ENCODE measurements around the gene TUBA4B.
"Not testable (repeated sequence)": the region's sequence is repeated elsewhere in the genome, so short reads cannot be mapped to it uniquely, and the experiment has no call there.

The TUBA4B gene

GRCh38 chr2:219291910-219292490 lies 39.0 kb downstream of the TUBA4B start:
- DNase-seq = no peak

GRCh38 chr2:219292616-219293015 lies 39.6 kb downstream of the TUBA4B start:
- DNase-seq = no peak

- DNase-seq = no peak
Measured at GRCh38 chr2:219293736-219294231, 40.7 kb downstream of the TUBA4B start.

GRCh38 chr2:219294356-219295351 lies 41.6 kb downstream of the TUBA4B start:
- peak; percentile 89 to 92 for DNase-seq

GRCh38 chr2:219296142-219296541 lies 43.1 kb downstream of the TUBA4B start:
- no peak for DNase-seq

- no peak for DNase-seq
Measured at GRCh38 chr2:219296631-219297391, 43.8 kb downstream of the TUBA4B start.

GRCh38 chr2:219297766-219298456 lies 44.9 kb downstream of the TUBA4B start:
- no peak for DNase-seq

- peak; percentile 94 for DNase-seq
Measured at GRCh38 chr2:219298759-219299371, 45.8 kb downstream of the TUBA4B start.

- DNase-seq = no peak
Measured at GRCh38 chr2:219299372-219299760, 46.3 kb downstream of the TUBA4B start.

- DNase-seq = no peak
Measured at GRCh38 chr2:219300022-219300421, 47.0 kb downstream of the TUBA4B start.

- DNase-seq = no peak
Measured at GRCh38 chr2:219302412-219302968, 49.4 kb downstream of the TUBA4B start.

- no peak for DNase-seq
Measured at GRCh38 chr2:219304223-219304622, 51.2 kb downstream of the TUBA4B start.

- DNase-seq = no peak
Measured at GRCh38 chr2:219306047-219306446, 53.0 kb downstream of the TUBA4B start.

- DNase-seq = peak; percentile 70 to 75
Measured at GRCh38 chr2:219308142-219309101, 55.4 kb downstream of the TUBA4B start.

- DNase-seq = no peak
Measured at GRCh38 chr2:219309278-219309677, 56.2 kb downstream of the TUBA4B start, which contains the start of gene PTPRN. PTPRN (minus strand) TSS chr2:219309401; CDS start chr2:219309332, 69 bp downstream.

GRCh38 chr2:219312683-219313263 lies 59.7 kb downstream of the TUBA4B start:
- not testable (repeated sequence) for DNase-seq

GRCh38 chr2:219314804-219315468 lies 61.9 kb downstream of the TUBA4B start:
- DNase-seq = no peak

Measured in stimulated activated CD4-positive, alpha-beta T cell treated with anti-CD3 and anti-CD28 coated beads, Interleukin-2, amount 100 ng/mL, for 48 hours (primary cell).